ENCODE data around the gene PPP1R3F.

DNA sequence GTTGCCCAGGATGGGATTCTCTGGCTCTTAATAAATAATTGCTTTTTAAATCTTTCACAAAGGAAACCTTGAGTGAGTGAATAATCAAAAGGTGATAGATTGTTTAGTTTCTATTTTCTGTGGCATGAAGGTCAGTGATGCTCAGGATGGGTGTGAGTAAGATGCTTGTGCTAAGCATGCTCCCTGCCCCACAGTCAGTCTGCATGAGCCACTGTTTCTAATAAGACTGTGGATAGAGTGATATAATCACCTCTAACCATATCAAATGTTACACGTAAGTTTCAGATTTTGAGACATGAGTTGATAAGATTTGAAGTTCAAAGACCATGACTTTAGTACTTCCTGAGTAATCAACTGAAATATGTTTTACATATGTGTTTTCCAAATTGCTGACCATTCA, 31.1 kb downstream of the PPP1R3F start:
- TF ChIP-seq CTCF (IDR thresholded peaks at IDR 0.05 in 2 of 3, conservative IDR thresholded peaks at IDR 0.05 in 1 of 3; ENCODE audit: insufficient read depth in 2 of 3, low read depth in 1 of 3, low read length in 3 of 3) = no peak
- TF ChIP-seq ZNF146 (CRISPR knock-in tag; IDR thresholded peaks at IDR 0.05; ENCODE audit: unreplicated experiment) = no peak
- no peak for TF ChIP-seq POLR2A (conservative IDR thresholded peaks at IDR 0.05)
- no peak for TF ChIP-seq KDM1A (IDR thresholded peaks at IDR 0.05)
- TF ChIP-seq HMBOX1 (IDR thresholded peaks at IDR 0.05) = no peak
- TF ChIP-seq, protein P1, sequence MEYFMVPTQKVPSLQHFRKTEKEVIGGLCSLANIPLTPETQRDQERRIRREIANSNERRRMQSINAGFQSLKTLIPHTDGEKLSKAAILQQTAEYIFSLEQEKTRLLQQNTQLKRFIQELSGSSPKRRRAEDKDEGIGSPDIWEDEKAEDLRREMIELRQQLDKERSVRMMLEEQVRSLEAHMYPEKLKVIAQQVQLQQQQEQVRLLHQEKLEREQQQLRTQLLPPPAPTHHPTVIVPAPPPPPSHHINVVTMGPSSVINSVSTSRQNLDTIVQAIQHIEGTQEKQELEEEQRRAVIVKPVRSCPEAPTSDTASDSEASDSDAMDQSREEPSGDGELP (CRISPR knock-in tag; IDR thresholded peaks at IDR 0.05; ENCODE audit: borderline replicate concordance) = no peak

Measured in K562 (cell line).